Measurements from ENCODE around the gene RRAD.
"Not testable (repeated sequence)": the region's sequence is repeated elsewhere in the genome, so short reads cannot be mapped to it uniquely, and the experiment has no call there.

The RRAD gene

DNA sequence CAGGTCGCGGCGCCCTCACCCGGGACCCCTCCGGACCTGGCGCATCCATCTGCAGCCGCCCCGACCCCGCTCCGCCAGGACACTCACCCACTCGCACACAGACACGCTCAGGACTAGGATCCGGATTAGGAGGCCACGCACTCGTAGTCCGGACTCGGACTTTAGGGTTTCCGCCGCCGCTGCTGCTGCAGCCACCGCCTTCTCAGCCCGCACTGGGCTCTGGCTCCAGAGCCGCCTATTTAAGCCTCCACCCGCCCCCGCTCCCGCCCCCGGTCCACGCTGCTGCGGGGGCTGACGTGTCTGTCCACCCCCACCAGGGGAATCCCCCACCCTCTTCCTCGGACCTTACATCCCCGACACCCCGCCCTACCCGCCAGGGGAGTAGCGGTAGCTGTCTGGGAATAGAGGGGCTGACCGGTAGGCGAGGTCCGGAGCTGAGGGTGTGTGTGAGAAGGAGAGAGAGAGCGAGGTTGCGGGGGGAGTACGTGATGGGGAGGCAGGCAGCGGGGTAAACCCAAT lies at the start of gene RRAD:
RRAD (minus strand) TSS at position 214 of the 519 bp plus-strand sequence. CDS start 356 bp downstream, outside the sequence.
- DNase-seq (ENCODE audit: low read depth) = peak; percentile 36

DNA sequence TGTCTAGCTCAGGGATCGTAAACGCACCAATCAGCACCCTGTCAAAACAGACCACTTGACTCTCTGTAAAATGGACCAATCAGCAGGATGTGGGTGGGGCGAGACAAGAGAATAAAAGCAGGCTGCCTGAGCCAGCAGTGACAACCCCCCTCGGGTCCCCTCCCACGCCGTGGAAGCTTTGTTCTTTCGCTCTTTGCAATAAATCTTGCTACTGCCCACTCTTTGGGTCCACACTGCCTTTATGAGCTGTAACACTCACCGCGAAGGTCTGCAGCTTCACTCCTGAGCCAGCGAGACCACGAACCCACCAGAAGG lies 49.6 kb upstream of the RRAD start:
- DNase-seq (ENCODE audit: low read depth) = peak; percentile 18

DNA sequence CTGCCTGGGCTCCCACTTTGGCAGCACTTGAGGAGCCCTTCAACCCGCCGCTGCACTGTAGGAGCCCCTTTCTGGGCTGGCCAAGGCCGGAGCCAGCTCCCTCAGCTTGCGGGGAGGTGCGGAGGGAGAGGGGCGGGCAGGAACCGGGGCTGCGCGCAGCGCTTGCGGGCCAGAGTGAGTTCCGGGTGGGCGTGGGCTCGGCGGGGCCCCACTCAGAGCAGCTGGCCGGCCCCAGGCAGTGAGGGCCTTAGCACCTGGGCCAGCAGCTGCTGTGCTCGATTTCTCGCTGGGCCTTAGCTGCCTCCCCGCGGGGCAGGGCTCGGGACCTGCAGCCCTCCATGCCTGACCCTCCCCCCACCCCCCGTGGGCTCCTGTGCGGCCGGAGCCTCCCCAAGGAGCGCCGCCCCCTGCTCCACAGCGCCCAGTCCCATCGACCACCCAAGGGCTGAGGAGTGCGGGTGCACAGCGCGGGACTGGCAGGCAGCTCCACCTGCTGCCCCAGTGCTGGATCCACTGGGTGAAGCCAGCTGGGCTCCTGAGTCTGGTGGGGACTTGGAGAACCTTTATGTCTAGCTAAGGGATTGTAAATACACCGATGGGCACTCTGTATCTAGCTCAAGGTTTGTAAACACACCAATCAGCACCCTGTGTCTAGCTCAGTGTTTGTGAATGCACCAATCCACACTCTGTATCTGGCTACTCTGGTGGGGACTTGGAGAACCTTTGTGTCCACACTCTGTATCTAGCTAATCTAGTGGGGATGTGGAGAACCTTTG lies 49.0 kb upstream of the RRAD start:
- not testable (repeated sequence) for DNase-seq (ENCODE audit: low read depth)

GRCh38 chr16:66973716-66974115 lies 48.4 kb upstream of the RRAD start:
- no peak for DNase-seq (ENCODE audit: low read depth)

DNA sequence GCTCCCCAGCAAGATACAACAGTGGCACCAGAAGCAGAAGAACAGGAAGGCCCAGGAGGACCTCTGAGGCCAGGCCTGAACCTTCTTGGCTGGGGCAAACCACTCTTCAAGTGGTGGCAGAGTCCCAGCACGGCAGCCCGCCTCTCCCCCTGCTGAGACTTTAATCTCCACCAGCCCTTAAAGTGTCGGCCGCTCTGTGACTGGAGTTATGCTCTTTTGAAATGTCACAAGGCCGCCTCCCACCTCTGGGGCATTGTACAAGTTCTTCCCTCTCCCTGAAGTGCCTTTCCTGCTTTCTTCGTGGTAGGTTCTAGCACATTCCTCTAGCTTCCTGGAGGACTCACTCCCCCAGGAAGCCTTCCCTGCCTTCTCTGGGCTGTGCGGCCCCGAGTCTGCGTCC lies 47.6 kb upstream of the RRAD start:
- DNase-seq (ENCODE audit: low read depth) = no peak

DNA sequence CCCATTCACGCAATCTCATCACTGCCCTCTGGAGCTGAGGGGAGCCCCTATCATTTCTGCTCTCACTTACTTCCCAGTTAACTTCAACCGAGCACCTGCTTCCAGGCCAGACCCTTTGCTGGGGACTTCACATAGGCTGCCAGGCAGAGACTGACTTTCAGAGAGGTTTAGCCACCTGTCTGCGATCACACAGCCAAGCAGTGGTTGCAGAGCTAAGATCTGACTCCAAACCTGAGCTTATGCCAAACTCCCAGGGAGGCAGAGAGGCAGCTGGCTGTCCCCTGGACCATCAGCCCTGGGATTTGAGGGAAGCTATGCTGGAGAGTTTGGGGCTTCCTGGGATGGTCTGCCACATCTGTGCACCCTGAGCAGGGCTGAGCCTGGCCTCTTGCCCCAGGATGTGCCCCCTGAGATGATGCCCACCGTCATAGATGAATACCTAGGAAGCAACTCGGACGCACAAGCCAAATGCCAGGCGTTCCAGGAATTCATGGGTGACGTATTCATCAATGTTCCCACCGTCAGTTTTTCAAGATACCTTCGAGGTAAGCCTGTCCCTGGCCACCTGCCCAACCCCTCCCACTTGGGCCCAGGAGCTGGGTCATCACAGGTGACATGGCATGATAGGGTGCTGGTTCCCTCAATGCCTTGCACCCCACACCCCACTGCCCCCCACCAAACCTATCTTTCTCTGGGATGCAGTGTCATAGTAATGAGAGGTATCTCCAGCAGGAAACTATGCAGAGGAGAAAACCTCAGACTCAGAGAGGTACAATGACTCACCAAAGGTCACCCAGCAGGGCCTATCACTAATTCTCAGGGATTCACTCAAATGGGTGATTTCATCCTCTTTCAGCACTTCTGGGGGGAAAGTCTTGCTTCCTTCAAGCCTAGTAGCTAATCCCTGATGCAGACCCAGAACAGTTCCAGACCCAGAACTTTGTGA lies 45.7 kb upstream of the RRAD start:
- DNase-seq (ENCODE audit: low read depth) = peak; percentile 64

DNA sequence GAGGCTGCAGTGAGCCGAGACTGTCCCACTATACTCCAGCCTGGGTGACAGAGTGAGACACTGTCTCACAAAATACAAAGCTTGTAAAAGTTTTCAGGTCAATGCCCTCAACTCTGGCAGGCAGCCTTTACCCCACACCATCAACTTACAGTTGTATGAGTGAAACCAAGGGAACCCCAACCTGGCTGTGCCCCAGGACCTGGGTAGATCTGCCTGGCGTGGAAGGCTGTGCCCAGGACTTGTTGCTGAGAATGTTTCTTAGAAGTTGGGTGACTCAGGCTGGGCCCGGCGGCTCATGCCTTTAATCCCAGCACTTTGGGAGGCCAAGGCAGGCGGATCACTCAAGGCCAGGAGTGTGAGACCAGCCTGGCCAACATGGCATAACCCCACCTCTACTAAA lies 43.5 kb upstream of the RRAD start:
- DNase-seq (ENCODE audit: low read depth) = no peak

DNA sequence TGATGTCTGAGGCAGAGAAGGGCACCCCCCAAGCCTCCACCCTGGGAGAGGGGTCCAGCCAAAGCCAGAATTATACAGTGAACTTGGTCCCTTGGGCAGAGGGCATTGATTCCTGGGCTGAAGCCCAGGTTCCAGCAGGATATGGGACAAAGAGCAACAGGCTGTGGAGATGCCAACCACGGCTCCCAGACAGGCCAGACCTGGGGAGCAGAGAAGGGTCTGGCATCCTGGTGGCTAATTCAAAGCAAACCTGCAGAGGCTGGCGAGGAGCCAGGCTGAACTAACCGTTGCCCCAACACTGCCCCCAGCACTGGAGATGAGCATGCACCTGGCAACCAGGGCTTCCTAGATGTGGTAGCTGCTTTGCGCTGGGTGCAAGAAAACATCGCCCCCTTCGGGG lies 38.7 kb upstream of the RRAD start:
- DNase-seq (ENCODE audit: low read depth) = no peak

DNA sequence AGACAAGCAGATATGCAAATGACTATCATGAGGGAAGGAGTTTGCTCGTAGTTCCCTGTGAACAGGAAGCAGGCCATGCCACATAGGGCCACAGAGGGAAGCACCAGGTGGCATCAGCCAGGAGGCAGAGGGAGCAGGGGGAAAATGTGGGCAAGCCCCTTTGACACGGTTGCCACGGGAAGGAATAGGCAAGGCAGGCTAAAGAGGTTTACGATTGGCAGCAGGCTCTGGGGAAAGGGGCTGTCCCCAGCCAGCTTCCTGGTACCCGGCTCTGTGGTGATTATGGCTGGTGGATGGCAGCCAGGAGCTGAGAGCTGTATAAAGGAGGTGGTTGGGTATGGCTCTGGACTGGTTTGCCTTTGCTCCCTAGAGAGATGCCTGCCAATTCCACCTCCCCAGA lies 36.6 kb upstream of the RRAD start:
- DNase-seq (ENCODE audit: low read depth) = no peak

DNA sequence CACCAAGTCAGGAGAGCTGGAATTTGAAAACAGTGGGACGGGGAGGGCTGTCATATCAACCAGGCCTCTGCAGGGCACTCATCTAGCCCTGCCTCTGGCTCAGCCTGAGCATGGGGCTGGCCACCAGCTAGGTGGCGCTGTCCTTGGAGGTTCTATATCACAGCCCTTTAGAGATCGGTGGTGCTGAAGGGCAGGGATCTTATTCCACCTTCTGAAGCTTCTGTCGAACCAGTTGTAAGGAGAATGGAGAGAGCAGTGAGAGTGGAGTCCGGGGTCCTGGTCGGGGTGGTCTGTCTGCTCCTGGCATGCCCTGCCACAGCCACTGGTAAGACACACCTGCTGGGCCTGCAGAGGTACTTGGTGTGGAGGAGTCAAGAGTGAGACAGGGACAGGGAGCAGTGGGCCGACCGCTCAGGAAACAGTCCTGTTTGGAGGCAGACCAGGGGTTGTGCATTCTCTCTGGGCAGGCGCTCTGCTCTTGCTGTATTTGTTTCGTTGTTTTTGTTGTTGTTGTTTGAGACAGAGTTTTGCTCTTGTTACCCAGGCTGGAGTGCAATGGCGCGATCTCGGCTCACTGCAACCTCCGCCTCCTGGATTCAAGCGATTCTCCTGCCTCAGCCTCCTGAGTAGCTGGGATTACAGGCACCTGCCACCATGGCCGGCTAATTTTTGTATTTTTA lies 35.9 kb upstream of the RRAD start, which contains the start of gene CES3:
CES3 (plus strand) TSS at position 202 of the 680 bp plus-strand sequence; CDS start at position 244, 42 bp downstream.
- peak; percentile 69 for DNase-seq (ENCODE audit: low read depth)

DNA sequence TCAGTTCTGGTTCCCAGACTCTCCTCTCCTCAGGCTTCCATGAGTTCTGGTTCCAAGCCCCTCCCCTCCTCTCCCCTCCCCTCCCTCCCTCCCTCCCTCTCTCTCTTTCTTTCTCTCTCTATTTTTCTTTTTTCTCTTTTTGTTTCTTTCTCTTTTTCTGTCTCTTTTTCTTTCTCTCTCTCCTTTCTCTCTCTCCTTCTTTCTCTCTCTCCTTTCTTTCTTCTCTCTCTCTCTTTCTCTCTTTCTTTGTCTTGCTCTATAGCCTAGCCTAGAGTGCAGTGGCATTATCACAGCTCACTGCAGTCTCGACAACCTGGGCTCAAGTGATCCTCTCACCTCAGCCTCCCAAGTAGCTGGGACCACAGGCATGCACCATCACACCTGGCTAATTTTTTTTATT lies 34.9 kb upstream of the RRAD start:
- DNase-seq (ENCODE audit: low read depth) = no peak

- DNase-seq (ENCODE audit: low read depth) = no peak
These were observed 34.4 kb upstream of the RRAD start for GRCh38 chr16:66959704-66960161.

GRCh38 chr16:66958857-66959703 lies 33.7 kb upstream of the RRAD start:
- no peak for DNase-seq (ENCODE audit: low read depth)

DNA sequence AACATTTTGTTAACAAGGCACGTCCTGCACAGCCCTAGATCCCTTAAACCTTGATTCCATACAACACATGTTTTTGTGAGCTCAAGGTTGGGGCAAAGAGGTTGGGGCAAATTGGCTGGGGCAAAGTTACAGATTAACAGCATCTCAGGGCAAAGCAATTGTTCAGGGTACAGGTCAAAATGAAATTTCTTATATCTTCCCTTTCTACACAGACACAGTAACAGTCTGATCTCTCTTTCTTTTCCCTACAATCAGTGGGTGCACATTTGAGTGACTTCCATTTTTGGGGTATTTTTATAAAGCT lies 30.8 kb upstream of the RRAD start:
- DNase-seq (ENCODE audit: low read depth) = not testable (repeated sequence)

GRCh38 chr16:66955363-66956153 lies 30.2 kb upstream of the RRAD start:
- DNase-seq (ENCODE audit: low read depth) = not testable (repeated sequence)

DNA sequence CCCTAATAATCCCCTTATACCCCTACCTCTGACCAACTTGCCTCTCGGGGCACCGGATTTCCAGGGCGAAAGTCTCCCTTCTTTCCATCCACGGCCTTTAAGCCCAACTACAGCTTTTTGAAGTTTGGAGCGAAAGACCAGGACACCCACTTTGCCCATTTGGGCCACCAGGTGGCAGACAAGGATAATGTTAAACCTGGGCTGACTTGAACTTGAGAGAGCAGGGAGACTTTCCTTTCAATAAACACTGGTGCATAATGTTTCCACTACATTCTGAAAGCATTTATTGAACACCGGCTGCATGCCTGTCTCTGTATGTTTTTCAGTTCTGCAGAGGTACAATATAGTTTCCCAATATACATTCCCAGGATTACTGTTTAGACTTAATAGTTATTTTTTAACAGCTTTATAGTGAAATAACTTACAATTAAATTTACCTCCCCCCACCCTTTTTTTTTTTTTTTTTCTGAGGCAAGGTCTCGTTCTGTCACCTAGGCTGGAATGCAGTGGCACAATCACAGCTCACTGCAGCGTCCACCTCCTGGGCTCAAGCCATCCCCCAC lies 28.8 kb upstream of the RRAD start:
- peak; percentile 77 for DNase-seq (ENCODE audit: low read depth)

GRCh38 chr16:66953462-66954096 lies 28.2 kb upstream of the RRAD start:
- DNase-seq (ENCODE audit: low read depth) = no peak

DNA sequence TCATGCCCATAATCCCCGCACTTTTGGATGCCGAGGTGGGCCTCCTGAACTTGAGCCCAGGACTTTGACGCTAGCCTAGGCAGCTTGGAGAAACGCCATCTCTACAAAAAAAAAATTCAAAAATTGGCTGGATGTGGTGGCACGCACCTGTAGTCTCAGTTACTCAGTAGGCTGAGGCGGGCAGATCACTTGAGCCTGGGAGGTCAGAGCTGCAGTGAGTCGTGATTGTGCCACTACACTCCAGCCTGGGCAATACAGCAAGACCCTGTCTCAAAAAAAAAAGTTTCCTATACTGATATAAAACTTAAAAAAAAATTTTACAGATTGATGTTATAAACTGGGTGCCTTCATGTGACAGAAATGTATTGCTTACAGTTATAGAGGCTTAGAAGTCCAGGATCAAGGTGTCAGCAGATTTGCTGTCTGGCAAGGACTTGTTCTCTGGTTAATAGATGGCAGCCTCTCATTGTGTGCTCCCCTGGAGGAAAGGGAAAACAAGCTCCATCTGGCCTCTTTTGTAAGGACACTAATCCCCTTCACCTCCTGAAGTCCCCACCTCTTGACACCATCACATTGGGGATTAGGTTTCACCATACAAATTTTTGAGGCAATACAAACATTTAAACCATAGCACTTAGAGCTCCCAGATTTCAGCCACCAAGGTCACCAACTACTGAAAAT lies 27.2 kb upstream of the RRAD start:
- no peak for DNase-seq (ENCODE audit: low read depth)
